ENCODE data around the gene DYRK1B.

DYRK1B gene

DNA sequence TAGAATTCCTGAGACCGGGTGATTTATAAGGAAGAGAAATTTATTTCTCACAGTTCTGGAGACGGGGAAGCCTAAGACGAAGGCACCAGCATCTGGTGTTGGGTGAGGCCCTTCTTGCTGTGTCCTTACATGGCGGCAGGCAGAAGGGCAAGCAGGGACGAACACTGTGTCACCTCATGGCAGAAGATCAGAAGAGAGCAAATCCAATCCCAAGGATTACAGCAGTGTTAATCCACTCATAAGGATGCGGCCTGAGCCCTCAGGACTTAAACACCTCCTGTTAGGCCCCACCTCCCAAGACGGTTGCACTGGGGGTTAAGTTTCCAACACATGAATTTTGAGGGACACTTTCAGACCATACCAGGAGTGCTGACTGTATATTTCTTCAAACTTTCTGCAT, 18.9 kb upstream of the DYRK1B start:
- no peak for DNase-seq

DNA sequence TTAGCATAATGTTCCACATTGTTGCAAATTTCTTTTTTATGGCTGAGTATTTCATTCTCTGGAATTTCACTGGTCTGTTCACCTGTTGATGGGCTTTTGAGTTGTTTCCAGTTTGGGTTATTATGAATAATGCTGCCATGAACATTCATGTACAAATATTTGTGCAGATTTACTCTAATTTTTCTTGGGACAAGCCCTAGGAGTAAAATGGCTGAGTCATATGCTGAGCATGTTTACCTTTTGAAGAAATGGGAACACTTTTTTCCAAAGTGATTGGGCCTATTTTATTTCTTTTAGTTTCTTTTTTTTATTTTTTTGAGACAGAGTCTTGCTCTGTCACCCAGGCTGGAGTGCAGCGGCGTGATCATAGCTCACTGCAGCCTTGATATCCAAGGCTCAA, 16.9 kb upstream of the DYRK1B start:
- DNase-seq = no peak

DNA sequence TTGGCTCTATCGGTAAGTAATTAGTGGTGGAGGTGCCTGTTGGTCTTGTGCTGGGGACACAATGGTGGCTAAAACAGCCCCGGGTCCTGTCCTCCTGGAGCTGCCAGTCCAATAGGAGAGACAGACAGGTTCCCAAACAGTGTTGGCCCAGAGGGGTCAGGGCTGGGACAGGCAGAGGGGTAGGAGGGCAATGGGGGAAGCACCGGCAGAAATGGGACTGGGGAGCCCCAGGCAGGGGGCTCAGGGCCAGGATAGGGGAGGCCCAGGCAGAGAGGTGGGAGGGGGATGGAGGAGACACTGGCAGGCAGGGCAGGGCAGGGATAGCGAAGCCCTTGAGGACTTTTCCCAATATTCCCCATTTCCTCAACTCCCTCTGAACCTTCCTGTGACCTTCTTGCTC, 14.4 kb upstream of the DYRK1B start:
- no peak for DNase-seq

DNA sequence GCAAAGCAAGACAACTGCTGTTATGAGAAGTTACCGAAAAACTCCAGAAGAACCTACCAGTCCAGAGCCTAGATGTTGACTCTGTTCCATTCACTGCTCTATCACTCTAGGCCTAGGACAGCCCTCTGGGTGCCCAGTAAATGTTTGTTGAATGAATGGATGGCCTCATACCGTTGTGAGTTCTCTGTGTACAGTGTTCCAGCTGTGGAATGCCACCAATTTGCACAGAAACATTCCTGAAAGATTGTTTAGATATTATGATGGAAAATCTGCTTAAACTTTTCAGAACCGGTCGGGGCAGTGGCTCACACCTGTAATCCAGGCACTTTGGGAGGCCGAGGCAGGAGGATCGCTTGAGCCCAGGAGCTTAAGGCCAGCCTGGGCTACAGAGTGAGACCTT, 13.6 kb upstream of the DYRK1B start:
- no peak for DNase-seq

DNA sequence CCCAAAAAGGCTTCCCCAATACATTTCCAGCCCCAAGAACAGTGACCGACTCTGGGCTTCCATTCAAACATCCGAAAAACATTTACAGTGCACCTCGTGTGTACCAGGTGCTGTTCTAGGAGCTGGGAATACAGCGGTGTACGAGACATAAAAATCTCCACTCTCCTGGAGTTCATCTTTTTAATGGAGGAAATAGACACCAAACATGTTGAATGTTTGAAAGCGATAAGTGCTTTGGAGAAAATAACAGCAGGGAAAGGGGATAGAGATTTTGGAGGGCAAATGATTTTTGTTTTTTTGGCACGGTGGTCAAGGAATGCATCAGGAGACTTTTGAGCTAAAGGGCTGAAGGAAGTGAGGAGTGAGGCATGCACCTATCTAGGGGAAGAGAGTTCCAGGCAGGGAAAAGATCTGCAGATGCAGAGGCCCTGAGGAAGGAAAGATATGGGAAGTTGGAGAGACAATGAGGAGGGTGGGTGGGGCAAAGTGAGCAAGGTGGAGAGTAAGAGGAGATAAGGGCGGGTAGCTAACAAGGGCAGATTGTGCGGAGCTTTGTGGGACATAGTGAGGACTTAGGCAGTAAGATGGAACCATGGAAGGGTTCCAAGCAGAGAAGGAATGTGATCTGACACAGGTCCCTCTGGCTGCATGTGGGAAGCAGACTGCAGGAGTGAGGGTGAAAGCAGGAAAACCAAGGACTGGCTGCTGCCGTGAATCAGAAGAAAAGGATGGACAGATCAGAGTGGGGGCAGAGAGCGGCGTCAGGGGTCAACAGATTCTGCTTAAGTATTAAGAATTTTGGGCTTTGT, 12.9 kb upstream of the DYRK1B start:
- no peak for DNase-seq

DNA sequence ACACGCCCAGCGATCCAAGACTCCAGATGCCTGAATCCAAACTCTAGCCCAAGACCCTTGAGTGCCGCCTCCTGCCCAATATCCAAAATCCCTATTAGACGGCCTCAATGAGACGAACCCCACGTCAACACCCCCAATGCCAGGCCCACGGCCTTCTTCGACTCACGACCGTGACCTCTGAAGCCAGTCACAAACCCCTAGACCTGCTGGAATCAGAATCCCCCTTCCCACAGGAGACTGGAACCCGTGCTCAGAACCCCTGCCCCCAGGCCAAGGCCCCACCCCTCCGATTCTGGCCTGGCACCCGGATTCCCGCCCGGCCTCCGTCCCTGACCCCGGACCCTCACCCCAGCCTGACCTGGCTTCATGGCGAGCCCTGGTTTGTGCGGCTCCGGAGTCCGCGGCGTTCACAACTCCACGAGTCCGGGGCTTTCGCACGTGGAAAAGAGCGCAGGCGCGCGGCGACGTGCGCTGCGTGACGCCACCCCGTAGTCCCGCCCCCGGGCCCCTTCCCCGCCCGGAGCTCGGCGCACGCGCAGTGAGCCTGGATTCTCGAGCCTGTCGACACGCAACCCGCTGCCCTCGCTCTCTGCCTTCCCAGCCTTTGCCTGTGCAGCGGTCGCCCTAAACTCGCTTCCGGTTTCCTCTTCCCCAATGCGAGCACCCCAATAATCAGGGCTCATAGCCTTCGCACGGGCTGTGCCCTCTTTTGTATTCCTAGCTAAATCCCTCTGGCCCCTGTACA, 12.1 kb upstream of the DYRK1B start, which contains the start of gene FBL:
Gene FBL, minus strand, starts transcription at position 447 of the 745 bp plus-strand sequence. Its CDS starts 79 bp downstream, at position 368.
- DNase-seq = peak; percentile 98 to 99

DNA sequence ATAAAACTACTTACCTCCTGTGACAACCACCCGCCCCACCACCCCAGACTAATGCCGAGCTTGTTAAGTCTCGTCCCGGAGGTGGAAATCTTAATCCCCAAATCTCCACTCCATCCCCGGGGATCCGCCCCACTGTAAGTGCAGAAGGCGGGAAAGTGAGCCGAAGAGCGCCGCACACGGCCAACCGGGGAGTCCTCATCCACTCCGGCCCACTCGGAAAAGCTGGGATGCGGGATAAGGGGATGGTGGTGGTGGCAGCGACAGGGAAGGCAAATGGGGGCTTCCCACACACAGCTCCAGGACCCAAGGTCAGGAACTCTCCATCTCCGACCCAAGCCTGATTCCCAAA, 11.6 kb upstream of the DYRK1B start:
- no peak for DNase-seq

DNA sequence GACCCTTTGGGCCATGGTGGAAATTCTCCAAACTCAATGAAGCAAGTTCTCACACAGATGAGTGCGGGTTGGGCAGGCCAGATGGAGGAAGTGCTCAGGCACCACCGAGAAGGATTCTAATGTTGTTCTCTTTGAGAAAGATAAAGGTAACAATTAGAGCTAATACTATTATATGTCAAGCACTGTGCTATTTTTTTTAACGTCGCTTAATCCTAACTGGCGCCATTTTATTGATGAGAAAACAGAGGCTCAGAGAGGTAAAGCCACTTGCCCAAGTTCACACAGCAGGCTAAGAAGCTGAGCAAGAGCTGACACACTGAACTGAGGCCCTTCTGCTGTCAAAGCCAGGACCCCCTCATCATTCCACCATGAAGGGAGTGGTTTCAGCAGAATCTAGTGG, 11.2 kb upstream of the DYRK1B start:
- DNase-seq = no peak

DNA sequence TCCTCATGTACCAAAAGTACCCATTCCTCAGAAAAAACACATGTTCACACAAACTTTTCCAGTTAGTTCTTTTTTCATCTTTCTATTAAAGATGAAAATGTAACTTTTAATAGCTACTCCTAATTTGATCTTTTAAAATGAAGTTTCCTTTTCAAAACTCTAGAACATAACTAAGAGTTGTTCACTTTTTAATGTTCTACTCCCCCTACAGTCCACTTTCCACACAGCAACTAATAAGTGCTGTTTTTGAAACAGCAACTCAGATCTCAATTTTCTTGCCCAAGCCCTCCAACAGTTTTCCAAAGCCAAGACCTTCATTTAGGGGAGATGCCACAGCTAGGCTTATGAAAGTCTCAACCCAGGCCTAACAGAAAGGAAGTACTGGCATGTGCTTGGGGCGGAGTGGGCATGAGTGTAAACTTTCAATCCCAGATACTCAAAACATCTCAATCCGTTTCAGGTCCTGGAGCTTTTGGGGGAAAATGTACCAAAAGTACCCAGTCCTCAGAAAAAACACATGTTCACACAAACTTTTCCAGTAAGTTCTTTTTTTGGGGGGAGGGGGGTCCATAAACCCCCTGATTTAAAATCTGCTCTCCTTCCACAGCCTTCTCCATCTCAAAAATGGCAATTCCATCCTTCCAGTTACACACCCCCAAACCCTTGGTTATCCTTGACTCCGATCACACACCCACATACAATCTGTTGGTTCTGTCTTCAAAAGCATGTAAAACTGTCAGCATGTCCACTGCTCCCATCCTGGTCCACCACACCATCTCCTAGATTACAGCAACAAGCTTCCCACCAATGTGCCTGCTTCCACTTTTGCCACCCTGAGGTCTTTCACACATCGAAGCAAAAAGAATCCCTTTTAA, 10.2 kb upstream of the DYRK1B start:
- DNase-seq = peak in 1 of 2 donors; percentile 27

DNA sequence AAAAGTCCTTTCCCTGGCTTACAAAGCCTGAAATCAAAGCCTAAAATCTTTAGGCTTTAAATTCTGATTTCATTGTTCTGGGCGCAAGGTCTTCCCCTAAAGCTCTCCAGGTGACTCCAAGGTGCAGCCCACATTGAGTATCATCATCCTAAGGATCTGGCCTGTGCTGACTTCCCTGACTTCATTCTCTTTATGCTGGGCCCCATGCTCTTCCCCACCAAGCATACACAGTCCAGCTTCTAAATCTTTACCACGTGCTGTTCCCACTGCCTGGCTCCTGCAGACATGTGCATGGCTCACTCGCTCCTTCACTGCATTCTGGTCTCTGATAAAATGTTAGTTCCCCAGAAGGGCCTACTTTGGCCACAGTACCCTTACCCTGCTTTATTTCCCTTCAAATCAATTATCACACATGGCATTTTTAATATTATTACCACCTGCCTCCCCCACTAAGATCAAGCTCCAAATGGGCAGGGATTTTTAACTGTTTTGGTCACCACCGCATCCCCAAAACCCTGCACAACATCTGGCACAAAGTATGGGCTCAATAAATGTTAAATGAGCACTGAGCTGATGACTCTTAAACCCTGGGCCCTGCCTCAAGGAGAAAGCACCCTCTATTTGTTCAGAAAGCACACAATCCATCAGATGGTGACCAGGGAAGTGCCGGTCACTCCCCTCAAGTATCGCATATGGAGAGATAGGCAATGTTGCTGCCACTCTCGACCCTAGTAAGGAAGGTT, 8.9 kb upstream of the DYRK1B start:
- DNase-seq = no peak

DNA sequence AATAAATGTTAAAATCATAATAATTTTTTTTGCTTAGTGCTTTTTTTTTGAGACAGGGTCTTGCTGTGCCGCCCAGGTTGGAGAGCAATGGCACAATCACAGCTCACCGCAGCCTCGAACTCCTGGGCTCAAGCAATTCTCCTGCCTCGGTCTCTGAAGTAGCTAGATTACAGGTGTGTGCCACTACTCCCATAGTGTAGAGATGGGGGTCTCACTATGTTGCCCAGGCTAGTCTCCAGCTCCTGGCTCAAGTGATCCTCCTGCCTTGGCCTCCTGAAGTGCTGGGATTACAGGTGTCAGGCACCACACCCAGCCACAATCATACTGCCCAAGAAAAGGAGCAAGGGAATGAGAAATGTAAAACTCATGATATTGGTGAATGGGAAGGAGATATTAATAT, 7.1 kb upstream of the DYRK1B start:
- no peak for DNase-seq

DNA sequence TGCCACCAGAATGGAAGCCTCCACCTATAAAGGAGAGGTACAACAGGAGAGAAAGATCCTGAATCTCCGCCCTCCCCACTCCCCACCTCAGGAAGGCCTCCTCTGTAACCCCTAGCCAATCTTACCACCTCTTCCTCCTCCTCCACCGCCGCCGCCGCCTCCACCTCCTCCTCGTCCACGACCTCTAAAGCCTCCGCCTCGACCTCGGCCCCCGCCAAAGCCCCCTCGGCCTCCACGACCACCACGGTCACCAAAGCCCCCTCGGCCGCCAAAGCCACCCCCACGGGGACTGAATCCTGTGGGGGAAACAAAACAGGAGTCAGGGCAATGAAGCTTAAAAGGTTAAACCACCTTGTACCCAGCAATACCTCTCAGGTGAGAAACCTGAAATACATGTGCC, 6.5 kb upstream of the DYRK1B start:
- DNase-seq = no peak

DNA sequence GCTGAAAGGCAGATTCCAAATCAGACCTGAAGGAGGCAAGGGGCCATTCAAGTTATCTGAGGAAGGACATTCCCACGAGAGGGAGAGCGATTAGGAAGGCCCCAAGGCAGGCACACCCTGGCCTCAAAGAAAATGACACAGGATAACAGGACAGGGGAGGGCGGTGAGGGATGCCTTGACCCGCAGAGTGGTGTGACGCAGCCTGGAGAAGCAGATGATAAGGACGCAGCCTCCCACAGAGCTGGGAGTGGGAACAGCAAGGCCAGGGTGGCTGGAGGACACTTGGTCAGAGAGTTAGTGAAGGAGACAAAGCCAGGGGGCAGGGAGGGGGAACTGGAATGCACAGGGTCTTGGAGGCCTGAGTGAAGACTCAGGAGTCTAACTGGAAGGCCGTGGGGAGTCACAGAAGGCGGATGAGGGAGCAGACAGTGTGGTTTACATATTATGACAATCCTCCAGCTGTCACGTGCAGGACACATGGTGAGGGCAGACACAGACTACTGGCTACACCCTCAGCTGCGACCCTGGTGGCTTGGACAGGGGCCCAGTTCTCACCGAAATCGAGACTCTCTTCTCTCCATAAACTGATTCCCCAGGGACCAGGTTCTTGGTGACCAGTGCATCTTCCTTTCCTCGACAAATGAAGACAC, 5.8 kb upstream of the DYRK1B start:
- no peak for DNase-seq

DNA sequence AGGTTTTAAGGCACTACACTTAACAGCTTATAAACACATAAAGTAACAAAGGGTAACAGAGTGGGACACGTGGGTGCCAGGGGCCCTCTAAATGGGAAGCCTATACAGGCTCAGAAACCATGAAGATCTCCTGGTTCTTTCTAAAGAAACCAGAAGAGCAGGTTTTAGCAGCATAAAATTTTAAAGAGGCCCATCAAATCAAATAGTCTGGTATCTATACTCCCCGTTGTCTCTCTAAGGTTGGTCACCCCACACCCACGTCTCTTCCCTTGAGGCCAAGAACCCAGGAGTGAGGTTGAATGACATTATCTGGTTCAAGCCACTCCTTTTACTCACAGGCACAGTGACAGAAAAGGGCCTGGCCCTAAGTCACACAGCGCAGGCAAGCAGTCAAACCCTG, 4.6 kb upstream of the DYRK1B start:
- no peak for DNase-seq

DNA sequence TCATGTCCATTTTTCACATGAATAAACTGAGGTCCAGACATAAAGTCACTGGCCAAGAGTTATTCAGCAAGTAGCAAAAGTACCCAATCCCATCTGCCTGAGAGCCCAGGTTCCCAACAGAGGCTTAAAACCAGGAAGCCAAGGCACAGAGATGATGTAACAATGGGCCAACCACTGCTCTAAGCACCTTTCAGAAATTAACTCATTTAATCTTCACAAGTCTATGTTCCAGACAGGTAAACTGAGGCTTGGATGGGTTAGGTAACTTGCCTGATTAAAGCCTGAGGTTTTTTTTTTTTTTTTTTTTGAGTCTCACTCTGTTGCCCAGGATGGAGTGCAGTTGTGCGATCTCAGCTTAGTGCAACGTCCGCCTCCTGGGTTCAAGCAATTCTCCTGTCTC, 4.0 kb upstream of the DYRK1B start:
- DNase-seq = no peak

DNA sequence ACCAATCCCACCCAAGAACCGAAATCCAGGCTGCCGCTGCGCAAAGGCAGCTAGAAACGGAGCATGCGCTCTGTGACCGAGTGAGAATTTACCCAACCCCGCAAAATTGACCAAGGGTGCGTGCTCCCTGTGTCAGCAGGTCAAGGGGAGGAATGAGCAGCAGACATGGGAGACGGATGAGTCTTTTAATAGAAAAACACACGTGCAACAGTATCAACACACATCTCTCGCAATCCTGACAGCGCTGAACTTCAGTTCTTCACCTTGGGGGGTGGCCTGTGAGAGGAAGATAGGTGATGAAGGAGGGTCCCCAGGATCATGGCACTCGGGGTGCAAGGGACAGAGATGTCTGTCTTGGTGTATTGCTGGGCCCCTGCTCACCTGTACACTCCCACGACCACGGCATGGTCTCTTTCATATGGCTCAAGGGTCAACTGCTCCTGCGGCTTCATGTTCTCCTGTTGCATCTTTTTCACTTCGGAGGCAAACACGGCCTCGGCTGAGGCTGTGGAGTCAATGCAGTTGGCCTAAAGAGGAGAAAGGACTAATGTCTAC, 402 bp upstream of the DYRK1B start:
- no peak for DNase-seq

DNA sequence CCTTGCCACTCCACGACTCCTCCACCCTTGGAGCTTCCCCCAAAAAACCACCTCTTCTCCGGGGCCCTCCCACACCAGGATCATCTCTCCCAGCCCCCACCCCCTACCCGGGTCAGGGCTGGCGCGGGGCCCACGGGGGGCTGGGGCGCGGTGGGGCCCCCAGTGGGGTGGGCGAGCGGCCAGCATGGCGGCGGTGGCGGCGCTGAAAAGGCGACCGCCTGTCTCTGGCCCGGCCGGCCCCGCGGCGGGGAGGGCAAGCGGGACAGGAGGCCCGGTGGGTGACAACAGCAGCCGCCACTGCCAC, 850 bp downstream of the DYRK1B start:
- no peak for DNase-seq

DNA sequence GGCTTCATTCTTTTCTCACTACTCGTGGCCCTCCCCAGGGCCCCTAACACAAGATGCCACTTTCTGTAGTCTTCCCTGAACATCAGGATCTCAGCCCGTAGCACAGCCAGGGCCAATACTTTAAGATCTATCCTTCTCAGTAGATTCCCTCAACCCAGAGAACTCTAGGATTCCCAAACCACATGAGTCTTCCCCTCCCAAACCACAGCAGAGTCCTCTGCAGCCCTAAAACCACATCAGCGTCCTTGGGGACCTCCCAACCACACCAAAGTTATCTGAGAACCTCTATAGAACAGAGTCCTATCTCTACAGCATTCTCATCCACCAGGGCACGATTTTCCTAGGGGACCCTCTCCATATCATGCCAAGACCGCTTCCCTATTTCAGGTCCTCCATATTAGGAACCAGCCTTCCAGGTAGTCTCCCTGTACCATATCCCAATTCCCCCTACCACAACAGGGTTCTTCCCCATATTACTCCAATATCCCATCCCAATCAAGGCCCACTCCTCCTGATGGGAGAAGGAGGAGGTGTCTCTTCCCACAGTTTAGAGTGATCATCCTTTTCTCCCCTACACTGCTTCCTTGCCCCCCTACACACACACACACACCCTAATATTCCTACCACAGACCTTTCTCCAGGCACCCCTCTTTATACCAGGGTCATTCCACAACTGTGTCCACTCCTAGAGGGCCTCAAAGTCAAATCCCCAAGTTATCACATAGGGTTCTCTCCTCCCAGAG, 1.4 kb downstream of the DYRK1B start:
- DNase-seq = no peak

DNA sequence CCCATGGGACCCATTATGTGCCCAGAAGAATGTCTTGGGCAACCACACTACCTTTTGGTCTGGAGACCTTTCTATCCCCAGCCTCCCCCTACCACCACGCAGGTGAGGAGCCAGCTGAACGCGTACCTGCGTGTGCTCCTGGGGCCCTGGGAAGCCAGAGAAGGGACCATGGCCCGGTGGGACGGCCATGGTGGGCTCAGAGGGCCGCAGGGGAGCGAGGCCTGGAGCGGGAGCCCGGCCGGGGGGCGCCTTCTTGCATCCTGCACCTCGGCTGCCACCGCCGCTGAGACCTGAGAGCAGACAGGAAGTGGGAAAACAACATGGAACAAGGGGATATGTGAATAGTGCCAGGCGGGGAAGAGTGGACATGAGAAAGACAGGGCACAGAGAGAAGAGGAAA, 2.3 kb downstream of the DYRK1B start:
- no peak for DNase-seq

DNA sequence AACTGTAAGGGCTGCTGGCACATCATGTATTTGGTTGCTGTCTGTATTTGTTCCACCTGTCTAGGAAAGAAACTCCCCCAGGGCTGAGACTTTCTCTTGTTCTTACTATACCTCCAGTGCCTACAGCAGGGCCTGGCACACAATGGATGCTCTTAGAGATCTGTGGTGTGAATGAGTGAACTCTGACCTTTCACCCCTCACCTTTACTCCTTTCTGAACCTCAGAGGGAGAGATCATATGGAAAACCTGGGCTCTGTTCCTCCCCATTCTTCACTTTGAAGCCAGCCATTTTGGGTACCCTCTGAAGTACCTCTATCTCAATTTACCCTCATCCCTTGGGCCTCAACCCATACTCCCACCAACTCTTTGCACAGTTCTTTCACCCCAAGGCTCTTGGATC, 3.1 kb downstream of the DYRK1B start:
- DNase-seq = no peak

DNA sequence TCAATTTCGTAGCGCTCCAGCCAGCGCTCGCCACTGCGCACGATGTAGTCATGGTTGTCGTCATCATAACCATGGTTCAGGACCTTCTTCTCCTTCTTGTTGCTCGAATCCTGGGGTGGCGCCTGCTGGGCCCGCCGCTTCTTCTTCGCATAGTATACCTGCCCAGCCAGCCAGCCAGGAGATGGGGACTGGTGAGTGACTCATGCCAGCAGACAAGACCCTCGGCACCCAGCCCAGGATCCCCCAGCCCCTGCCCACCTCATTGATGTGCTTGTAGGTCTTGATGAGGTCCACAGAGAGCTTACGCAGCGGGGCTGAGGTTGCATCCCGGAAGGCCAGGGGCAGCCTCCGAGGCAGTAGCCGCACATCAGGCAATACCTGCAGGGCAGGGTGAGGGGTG, 3.6 kb downstream of the DYRK1B start:
- no peak for DNase-seq

Measured in stimulated activated CD4-positive, alpha-beta T cell treated with anti-CD3 and anti-CD28 coated beads, Interleukin-2, amount 100 ng/mL, for 48 hours (primary cell).